ENCODE data around the gene CRAT. TPM values are rescaled to one million over a fixed set of nuclear protein-coding genes. Genes with fewer than 3 reads are reported as not detected.
"Not testable (repeated sequence)": the region's sequence is repeated elsewhere in the genome, so short reads cannot be mapped to it uniquely, and the experiment has no call there.

Gene CRAT
- total RNA-seq, 4 donors from 2014 or later: 73.9 to 117 (median 92.2) TPM

- Histone ChIP-seq H3K36me3 (peaks cover 12 to 89% (median 78%) of the 10 kb centered on the region in 4 donors), H3K27ac (replicated peaks in 1 of 4) (no peak overlapping the region), H3K9me3 (no peaks in the 10 kb centered on the region), H3K27me3 (no peaks in the 10 kb centered on the region), H3K4me1 (peaks cover 8 to 19% (median 12%) of the 10 kb centered on the region in 4 donors), H3K4me3 (no peak overlapping the region)
- TF ChIP-seq EP300 (IDR thresholded peaks at IDR 0.05): no peak
- TF ChIP-seq CTCF (IDR thresholded peaks at IDR 0.05): no peak
- TF ChIP-seq POLR2AphosphoS5 (IDR thresholded peaks at IDR 0.05): no peak
- no peak for DNase-seq (ENCODE audit: extremely low spot score)
- WGBS: 83% methylated on average over 4 of the region's 5 CpGs
- intact Hi-C loops (cut with DNase I): no loop called here
Measured at GRCh38 chr9:129128689-129129088, 18.1 kb upstream of the CRAT start.

- H3K4me3 ChIP-seq: no peak overlapping the region
- intact Hi-C loops (cut with DNase I): no loop called here
- no peaks in the 10 kb centered on the region for H3K9me3 ChIP-seq
- TF ChIP-seq POLR2A (IDR thresholded peaks at IDR 0.05; ENCODE audit: low read depth) (no peak), POLR2AphosphoS5 (IDR thresholded peaks at IDR 0.05) (no peak), CTCF (IDR thresholded peaks at IDR 0.05) (no peak), EP300 (IDR thresholded peaks at IDR 0.05) (no peak)
- H3K36me3 ChIP-seq: peaks cover 13 to 91% (median 86%) of the 10 kb centered on the region in 4 donors
- H3K27me3 ChIP-seq: no peaks in the 10 kb centered on the region
- H3K4me1 ChIP-seq: peaks cover 7 to 18% (median 12%) of the 10 kb centered on the region in 4 donors
- 64% methylated on average over 10 of the region's 10 CpGs for WGBS
- DNase-seq (ENCODE audit: extremely low spot score): no peak
- H3K27ac ChIP-seq (replicated peaks in 1 of 4): peak overlapping the region in 1 of 4 donors; percentile 11
Measured at GRCh38 chr9:129126749-129127618, 16.4 kb upstream of the CRAT start.

- TF ChIP-seq CTCF (IDR thresholded peaks at IDR 0.05) (no peak), EP300 (IDR thresholded peaks at IDR 0.05) (no peak), POLR2AphosphoS5 (IDR thresholded peaks at IDR 0.05) (no peak), POLR2A (IDR thresholded peaks at IDR 0.05; ENCODE audit: low read depth) (no peak)
- Histone ChIP-seq H3K9me3 (no peaks in the 10 kb centered on the region), H3K27ac (replicated peaks in 1 of 4) (no peak overlapping the region), H3K4me3 (no peak overlapping the region), H3K27me3 (no peaks in the 10 kb centered on the region), H3K4me1 (peaks cover 0 to 17% (median 8%) of the 10 kb centered on the region in 4 donors), H3K36me3 (peaks cover 13 to 95% (median 90%) of the 10 kb centered on the region in 4 donors)
- intact Hi-C loops (cut with DNase I): no loop called here
- WGBS: 90% methylated on average over 8 of the region's 8 CpGs
- DNase-seq (ENCODE audit: extremely low spot score): no peak
Measured at GRCh38 chr9:129125478-129125877, 14.9 kb upstream of the CRAT start.

- no peak overlapping the region for H3K4me3 ChIP-seq
- no peak for DNase-seq (ENCODE audit: extremely low spot score)
- no peak overlapping the region for H3K27ac ChIP-seq (replicated peaks in 1 of 4)
- WGBS: 62% methylated on average over 2 of the region's 3 CpGs
- no peaks in the 10 kb centered on the region for H3K27me3 ChIP-seq
- intact Hi-C loops (cut with DNase I): no loop called here
- H3K36me3 ChIP-seq: peaks cover 13 to 88% (median 83%) of the 10 kb centered on the region in 4 donors
- H3K4me1 ChIP-seq: peaks cover 0 to 17% (median 8%) of the 10 kb centered on the region in 4 donors
- TF ChIP-seq CTCF (IDR thresholded peaks at IDR 0.05) (no peak), EP300 (IDR thresholded peaks at IDR 0.05) (no peak), POLR2AphosphoS5 (IDR thresholded peaks at IDR 0.05) (no peak), POLR2A (IDR thresholded peaks at IDR 0.05; ENCODE audit: low read depth) (no peak)
- no peaks in the 10 kb centered on the region for H3K9me3 ChIP-seq
Measured at GRCh38 chr9:129124506-129125069, 14.0 kb upstream of the CRAT start.

GRCh38 chr9:129122976-129123375 is 12.4 kb upstream of the CRAT start:
- DNase-seq (ENCODE audit: extremely low spot score); H3K4me3 ChIP-seq; H3K9me3 ChIP-seq; intact Hi-C loops (cut with DNase I); H3K27ac ChIP-seq (replicated peaks in 1 of 4); H3K27me3 ChIP-seq: not testable (repeated sequence)
- Histone ChIP-seq H3K4me1 (peaks cover 0 to 17% (median 8%) of the 10 kb centered on the region in 4 donors), H3K36me3 (peaks cover 13 to 76% (median 71%) of the 10 kb centered on the region in 4 donors)
- 87% methylated on average over 15 of the region's 15 CpGs for WGBS

Measured in esophagus muscularis mucosa (tissue), 4 donors.